HCT116 (cell line): ENCODE results near the gene KDM6B. TPM values are rescaled to one million over a fixed set of nuclear protein-coding genes. Genes with fewer than 3 reads are reported as not detected.

Experiments
- ATAC-seq: fragments of 200-7000 bp; cut with Tn5 transposase; 2 replicates; pipeline ENCODE4 v1.9.1; 2020; ENCODE audit warnings: mild to moderate bottlenecking, moderate library complexity
- BruUV-seq: library from RNA; stranded (reverse); fragments of 400-500 nt; replicated peaks from 2 replicates; lab custom pipeline; 2021; lab: Mats Ljungman, UMichigan
- CTCF ChIA-PET: fragments of 300-600 bp; sonication (Branson Sonifier 250); formaldehyde crosslinking; loops from one replicate; lab custom pipeline; 2021; ENCODE audit warnings: antibody characterized with exemption; lab: Charles Lee
- POLR2A ChIA-PET: fragments of 300-600, 350-600 bp; sonication (Branson Sonifier 250); formaldehyde crosslinking; loops from one replicate; lab custom pipeline; 2021; ENCODE audit warnings: antibody characterized with exemption; lab: Charles Lee
- RAD21 ChIA-PET, 2 experiments: fragments of 300-600 bp; sonication (Branson Sonifier 250); formaldehyde crosslinking; loops; one replicate each; lab custom pipeline; 2023; ENCODE audit warnings: low total read pairs in 2 of 2; ENCODE audit not compliant: uncharacterized antibody in 2 of 2, unreplicated experiment in 2 of 2, low non-redundant PET in 1 of 2; lab: Charles Lee
- DNase-seq: peaks from one replicate; pipeline ENCODE4 v3.0.0-alpha.2; 2010; ENCODE audit warnings: low read depth, low spot score
- H2AFZ ChIP-seq: fragments of 200-600 bp; shearing (Covaris generic), sonication (generic); 2 replicates; pipeline ENCODE4 v1.6.1; 2017; ENCODE audit warnings: low read depth, mixed run types, mixed read lengths, antibody characterized with exemption, low read length; ENCODE audit not compliant: poor library complexity, severe bottlenecking
- H3K27ac ChIP-seq: 2 replicates; pipeline ENCODE4 v1.5.1; 2012; ENCODE audit warnings: low read depth, low read length
- H3K27me3 ChIP-seq: fragments of 200-600 bp; sonication (generic); 2 replicates; pipeline ENCODE4 v1.6.1; 2016; ENCODE audit warnings: mixed run types, low read length, mixed read lengths; ENCODE audit not compliant: insufficient read depth
- H3K36me3 ChIP-seq, 2 experiments: fragments of 200-500 bp in 1 of 2; fragments of 200-600 bp in 1 of 2; sonication (Bioruptor generic) in 1 of 2; sonication (generic) in 1 of 2; 2 replicates each; pipeline versions ENCODE4 v1.5.1 to v1.6.1; 2014 to 2016; ENCODE audit warnings: low read length in 2 of 2, inconsistent platforms in 1 of 2, mixed read lengths in 1 of 2, mixed run types in 1 of 2; ENCODE audit not compliant: insufficient read depth in 2 of 2, control insufficient read depth in 1 of 2
- H3K4me1 ChIP-seq, 2 experiments: fragments of 200-600 bp in 1 of 2; sonication (generic) in 1 of 2; 2 replicates each; pipeline versions ENCODE4 v1.5.1 to v1.6.1; 2012 to 2017; ENCODE audit warnings: low read length in 2 of 2, inconsistent platforms in 1 of 2, mild to moderate bottlenecking in 1 of 2, mixed read lengths in 1 of 2, mixed run types in 1 of 2, moderate library complexity in 1 of 2; ENCODE audit not compliant: insufficient read depth in 2 of 2, control insufficient read depth in 1 of 2
- H3K4me2 ChIP-seq: fragments of 200-600 bp; sonication (generic); 2 replicates; pipeline ENCODE4 v1.6.1; 2017; ENCODE audit warnings: mixed run types, low read length, mixed read lengths
- H3K4me3 ChIP-seq, 2 experiments: fragments of 200-600 bp in 1 of 2; sonication (generic) in 1 of 2; replicated peaks in 1 of 2; 2 replicates each; pipeline ENCODE4 v1.5.1; 2011 to 2016; ENCODE audit warnings: low read length in 2 of 2, control low read depth in 1 of 2, low read depth in 1 of 2, mild to moderate bottlenecking in 1 of 2, mixed read lengths in 1 of 2, mixed run types in 1 of 2
- H3K79me2 ChIP-seq: fragments of 200-600 bp; sonication (generic); 2 replicates; pipeline ENCODE4 v1.6.1; 2017; ENCODE audit warnings: mild to moderate bottlenecking, mixed run types, low read length, moderate library complexity, mixed read lengths; ENCODE audit not compliant: insufficient read depth
- H3K9ac ChIP-seq: fragments of 200-600 bp; sonication (generic); 2 replicates; pipeline ENCODE4 v1.6.1; 2016; ENCODE audit warnings: low read length, mixed read lengths
- H3K9me2 ChIP-seq: fragments of 200-600 bp; sonication (generic), shearing (Covaris generic); 2 replicates; pipeline ENCODE4 v1.6.1; 2017; ENCODE audit warnings: mixed run types, mild to moderate bottlenecking, moderate library complexity; ENCODE audit not compliant: insufficient read depth
- H3K9me3 ChIP-seq, 2 experiments: fragments of 200-500 bp in 1 of 2; fragments of 200-600 bp in 1 of 2; sonication (Bioruptor generic) in 1 of 2; sonication (generic) in 1 of 2; 2 replicates each; pipeline ENCODE4 v1.6.1; 2014 to 2017; ENCODE audit warnings: low read length in 2 of 2, mixed read lengths in 2 of 2, inconsistent platforms in 1 of 2, low read depth in 1 of 2, mild to moderate bottlenecking in 1 of 2, mixed run types in 1 of 2, moderate library complexity in 1 of 2; ENCODE audit not compliant: control insufficient read depth in 1 of 2, insufficient read depth in 1 of 2
- H4K20me1 ChIP-seq: fragments of 200-600 bp; sonication (generic), shearing (Covaris generic); 2 replicates; pipeline ENCODE4 v1.6.1; 2017; ENCODE audit warnings: mixed run types, mild to moderate bottlenecking, moderate library complexity; ENCODE audit not compliant: insufficient read depth
- EGR1 ChIP-seq: IDR thresholded peaks from 2 replicates; pipeline ENCODE4 v1.6.1; 2012; ENCODE audit warnings: low read depth
- EZH2 ChIP-seq: fragments of 200-600 bp; sonication (generic); IDR thresholded peaks from 2 replicates; pipeline ENCODE4 v1.6.1; 2017; ENCODE audit warnings: antibody characterized with exemption, mixed run types
- RAD21 ChIP-seq: IDR thresholded peaks from 2 replicates; pipeline ENCODE4 v1.6.1; 2012; ENCODE audit warnings: low read depth, mild to moderate bottlenecking
- REST ChIP-seq: IDR thresholded peaks from 2 replicates; pipeline ENCODE4 v1.6.1; 2012; ENCODE audit warnings: low read depth
- ZFX ChIP-seq: fragments of 450-650 bp; IDR thresholded peaks from 2 replicates; pipeline ENCODE4 v1.6.1; 2017
- intact Hi-C: fragments of 100-400 bp; cut with micrococcal nuclease; formaldehyde crosslinking; loops from 2 replicates; pipeline ENCODE4 v1.10.0; 2022
- total RNA-seq: library from RNA; stranded (reverse); gene quantifications from one replicate; pipeline ENCODE4 v1.2.1, GENCODE V29; 2021; ENCODE audit not compliant: unreplicated experiment

The KDM6B gene
- total RNA-seq, 1 experiment from 2014 or later: 42.1 TPM

DNA sequence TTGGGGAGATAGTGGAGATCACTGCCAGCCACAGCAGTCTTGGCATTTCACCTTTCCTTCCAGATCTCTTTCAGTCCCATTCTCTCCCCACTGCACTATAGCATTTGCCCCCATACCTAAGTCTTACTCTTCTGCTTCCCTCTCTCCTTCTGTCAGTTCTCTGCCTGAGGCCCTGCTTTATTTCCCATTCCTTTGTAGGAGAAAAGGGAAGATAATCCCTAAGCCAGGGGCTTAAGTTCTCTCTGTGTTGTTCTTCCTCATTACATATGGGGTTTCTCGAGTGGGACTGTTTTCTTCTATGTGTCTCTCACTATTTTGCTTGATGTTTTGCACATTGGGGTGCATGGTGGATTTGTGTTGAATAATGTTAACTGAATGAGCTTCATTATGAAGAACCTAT lies 6.4 kb downstream of the KDM6B start:
- CTCF ChIA-PET: interaction anchor here (1.0 kb wide), 1 partner anchor 17 kb away, joined by 3 read pairs; the partner anchor contains the start of gene NAA38
- POLR2A ChIA-PET: interaction anchor here (3.9 kb wide), 1 partner anchor 11 kb away, joined by 11 read pairs; no protein-coding TSS in a partner anchor
- Histone ChIP-seq H3K9me3 (no peaks in the 10 kb centered on the region), H3K4me3 (peak overlapping the region; percentile 92 to 94; a peak in 2 of 4 replicates), H3K27ac (peak overlapping the region; percentile 97; the same call in 1 of the 2 replicates), H3K4me2 (peak overlapping the region; percentile 99), H4K20me1 (no peaks in the 10 kb centered on the region), H3K9me2 (no peaks in the 10 kb centered on the region), H3K9ac (peak overlapping the region; percentile 99), H3K4me1 (peaks cover 38 to 68% of the 10 kb centered on the region in 2 experiments), H3K79me2 (peaks cover 55% of the 10 kb centered on the region), H3K27me3 (no peaks in the 10 kb centered on the region), H2AFZ (no peak overlapping the region), H3K36me3 (peaks cover 0 to 3% of the 10 kb centered on the region in 2 experiments; a peak in 2 of 4 replicates)
- RAD21 ChIA-PET: no interaction called here
- TF ChIP-seq RAD21 (no peak), EZH2 (no peak), REST (no peak), EGR1 (no peak), ZFX (no peak)
- DNase-seq (no peak), ATAC-seq (no peak)
- intact Hi-C loops: loop anchor here (5.0 kb wide), 1 partner anchor 98 kb away; no protein-coding TSS in a partner anchor
- BruUV-seq: TSS peak; percentile 5
